ENCODE data around the gene COG5. TPM values are rescaled to one million over a fixed set of nuclear protein-coding genes. Genes with fewer than 3 reads are reported as not detected.
"Not testable (repeated sequence)": the region's sequence is repeated elsewhere in the genome, so short reads cannot be mapped to it uniquely, and the experiment has no call there.

Gene COG5
- total RNA-seq, 1 donor from 2014 or later, result 29.8 TPM

DNA sequence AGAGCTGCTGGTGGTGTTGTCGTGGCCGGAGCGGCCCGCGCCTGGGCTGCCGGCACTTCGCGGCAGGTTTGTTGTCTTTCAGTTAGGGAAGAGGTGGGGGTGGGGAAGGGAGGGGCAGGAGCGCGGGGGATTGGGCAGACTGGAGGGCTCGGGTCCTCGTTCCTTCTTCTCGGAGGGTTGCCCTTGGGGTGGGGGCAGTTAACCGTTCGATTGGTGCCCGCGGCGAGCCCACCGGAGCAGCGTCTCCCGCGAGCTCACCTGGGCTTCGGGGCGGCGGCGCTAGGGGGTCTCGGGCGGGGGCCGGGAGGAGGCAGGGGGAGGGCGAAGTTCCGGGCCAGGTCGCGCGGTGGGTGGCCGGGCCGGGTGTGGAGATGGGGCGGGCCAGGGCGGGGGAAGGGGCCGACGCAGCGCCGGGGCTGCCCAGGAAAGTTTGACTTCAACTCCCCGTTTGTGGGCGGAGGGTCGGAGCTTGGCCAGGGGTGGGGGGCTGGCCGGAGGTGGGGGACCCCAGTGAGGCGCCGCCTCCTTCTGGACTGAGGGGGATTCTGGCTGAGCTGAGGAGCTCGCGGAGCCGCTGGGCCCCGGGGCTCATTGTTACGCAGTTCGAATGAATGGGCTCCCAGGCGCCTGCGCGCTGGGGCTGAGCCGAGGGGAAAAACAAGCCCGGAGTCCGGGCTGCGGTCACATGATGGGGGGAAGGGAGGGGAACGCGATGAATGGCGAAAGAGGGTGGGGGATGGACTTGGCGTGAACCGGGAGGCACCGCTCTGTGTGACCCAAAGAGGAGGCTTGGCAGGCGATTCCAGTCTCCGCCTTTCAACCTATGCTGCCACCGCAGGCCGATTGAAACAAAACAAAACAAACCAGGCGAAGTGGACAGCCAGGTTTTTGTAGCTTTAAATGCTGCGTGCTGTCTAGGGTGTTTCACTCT, 394.3 kb downstream of the COG5 start:
- DNase-seq (ENCODE audit: low spot score in 2 of 2), result peak; percentile 72 to 77
- no peak for FAIRE-seq

DNA sequence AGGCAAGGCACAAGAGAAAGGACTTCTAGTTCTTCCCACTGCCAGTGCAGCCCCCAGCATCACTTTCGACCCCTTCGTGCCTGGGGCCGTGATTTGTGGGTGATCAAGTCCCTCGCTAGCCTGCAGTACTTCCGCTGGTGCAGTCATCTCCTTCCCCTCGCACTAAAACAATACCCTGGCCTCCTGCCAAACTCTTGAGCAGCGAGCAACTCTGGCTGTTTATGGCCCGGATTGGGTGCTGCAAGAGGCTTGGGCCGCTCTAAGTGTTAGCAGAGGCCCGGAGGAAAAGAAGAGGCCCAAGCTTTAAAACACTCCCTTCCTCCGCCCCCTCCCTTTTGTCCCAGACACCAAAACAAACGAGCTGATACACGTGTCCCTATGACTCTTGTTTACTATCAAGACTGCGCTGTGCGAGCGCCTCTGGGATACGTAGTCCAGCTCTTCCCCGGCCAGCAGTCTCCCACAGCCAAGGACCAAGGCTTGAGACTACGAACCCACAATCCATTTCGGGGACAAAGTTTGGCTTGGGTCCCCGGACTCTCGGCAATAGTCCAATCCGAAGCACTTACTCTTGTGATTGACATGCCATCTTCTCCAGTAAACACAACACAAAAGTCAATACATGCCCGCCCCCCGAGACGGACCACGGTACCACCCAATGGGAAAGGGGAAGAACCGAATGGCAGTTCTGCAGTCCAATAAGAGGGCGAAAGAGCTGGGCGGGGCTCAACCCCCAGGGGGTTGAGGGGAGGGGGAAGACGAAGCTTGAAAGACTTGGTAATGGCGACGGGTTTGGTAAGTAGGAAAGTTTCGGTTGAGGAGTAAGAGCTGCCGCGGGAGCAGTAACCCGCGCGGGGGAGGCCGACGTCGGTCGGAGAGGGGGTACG, 395.2 kb downstream of the COG5 start, which contains the start of gene HBP1:
Gene HBP1 (plus strand): TSS at position 771 of the 887 bp plus-strand sequence. CDS start 10,891 bp downstream, outside the sequence.
- DNase-seq (ENCODE audit: low spot score in 2 of 2), result peak; percentile 82 to 87
- FAIRE-seq, result peak; percentile 99

DNA sequence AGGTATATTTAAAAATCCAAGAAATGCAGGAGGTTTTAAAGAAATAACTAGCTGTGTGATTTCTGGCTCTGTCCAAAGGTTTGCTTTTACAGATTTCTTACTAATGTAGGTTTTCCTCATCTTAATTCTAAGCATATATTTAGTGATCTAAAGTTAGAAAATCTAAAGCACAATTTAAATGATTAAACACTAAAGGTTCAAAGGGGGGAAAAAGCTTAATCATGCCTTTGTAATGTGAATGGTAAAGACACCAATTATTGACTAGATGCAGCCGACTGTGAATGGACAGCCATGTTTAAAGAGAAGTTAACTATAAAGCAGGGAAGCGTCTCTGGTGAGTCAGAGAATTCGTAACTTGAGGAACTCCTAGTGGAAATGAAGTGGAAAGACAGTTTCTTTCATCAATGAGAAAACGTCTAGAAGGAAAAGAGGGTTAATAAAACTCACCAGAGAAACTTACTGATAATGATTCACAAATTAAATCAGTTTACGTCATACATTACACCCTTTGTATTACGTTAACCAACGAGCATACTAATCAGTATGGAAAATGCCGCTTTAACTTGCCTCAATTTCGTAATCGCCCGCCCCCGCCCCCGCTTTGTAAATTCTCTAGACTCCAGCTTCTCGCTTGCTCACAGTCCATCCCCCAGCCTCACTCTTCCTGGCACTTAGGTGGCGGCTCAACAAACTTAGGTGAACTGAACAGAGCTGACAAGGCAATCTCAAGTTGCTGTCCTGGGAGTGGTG, 396.1 kb downstream of the COG5 start:
- FAIRE-seq (no peak), DNase-seq (ENCODE audit: low spot score in 2 of 2) (peak; percentile 34)

DNA sequence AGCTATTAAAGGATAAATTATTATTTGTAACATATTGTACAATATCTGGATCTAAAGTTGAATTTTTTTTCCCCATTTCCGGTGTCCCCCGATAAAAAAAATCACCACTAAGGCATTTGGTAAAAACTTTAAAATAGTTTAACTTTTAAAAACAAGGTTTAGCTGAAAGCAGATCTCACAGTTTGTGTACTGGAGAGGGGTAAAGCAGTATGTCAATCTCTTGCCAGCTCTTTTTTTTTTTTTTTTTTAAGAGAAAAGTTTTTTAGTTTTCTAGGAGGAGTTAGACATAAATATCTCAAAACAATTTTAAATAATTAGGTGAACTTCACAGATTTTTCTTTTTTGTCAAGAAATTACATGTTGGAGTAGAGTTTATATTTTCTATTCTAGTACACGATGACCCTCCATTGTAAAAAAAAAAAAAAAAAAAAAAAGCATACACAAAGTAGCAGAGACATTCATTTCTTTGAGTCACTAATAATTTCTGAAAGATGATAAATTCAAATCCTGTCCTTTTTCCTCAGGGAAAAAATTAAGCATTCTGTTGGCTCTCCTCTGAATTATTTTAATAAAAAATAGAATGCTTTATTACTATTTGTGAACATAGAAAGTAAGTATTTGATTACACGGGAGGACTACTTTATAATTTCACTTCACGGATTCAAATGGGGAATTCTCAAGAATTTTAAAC, 396.8 kb downstream of the COG5 start:
- FAIRE-seq (no peak), DNase-seq (ENCODE audit: low spot score in 2 of 2) (no peak)

DNA sequence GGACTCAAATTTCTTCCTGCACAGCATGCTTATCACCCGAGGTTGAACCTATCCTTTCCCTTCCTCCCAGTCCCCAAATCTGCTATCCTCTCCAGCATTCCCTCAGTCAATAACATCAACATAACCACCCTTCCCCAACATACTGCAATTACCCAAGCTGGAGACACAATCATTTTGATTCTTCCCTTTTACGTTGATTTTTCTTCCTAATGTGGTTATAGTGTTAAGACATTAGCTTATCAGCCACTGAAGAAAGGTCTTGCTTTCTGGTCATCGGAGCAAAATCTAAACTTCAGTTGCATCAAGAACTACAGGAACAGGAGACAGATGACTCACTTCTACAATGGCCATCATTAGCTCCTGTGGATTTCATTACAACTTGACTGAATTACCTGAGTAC, 398.4 kb downstream of the COG5 start:
- FAIRE-seq, result no peak
- no peak for DNase-seq (ENCODE audit: low spot score in 2 of 2)

DNA sequence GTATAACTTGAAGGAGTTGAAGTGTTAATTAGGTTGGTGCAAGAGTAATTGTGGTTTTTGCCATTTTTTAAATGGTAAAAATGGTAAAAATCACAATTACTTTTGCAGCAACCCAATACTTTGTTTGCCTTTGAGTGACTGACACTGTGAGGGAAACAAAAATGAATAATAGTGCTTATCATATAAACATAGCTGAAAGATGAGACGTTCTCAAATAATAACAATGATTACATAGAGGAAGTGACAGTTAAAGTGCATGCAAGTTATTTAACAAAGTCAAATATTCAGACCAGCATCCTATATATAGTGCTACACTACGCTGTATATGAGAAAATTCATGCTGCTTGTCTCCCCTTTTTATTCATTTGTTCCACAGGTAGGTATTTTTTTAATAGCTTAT, 399.6 kb downstream of the COG5 start:
- FAIRE-seq (no peak), DNase-seq (ENCODE audit: low spot score in 2 of 2) (no peak)

DNA sequence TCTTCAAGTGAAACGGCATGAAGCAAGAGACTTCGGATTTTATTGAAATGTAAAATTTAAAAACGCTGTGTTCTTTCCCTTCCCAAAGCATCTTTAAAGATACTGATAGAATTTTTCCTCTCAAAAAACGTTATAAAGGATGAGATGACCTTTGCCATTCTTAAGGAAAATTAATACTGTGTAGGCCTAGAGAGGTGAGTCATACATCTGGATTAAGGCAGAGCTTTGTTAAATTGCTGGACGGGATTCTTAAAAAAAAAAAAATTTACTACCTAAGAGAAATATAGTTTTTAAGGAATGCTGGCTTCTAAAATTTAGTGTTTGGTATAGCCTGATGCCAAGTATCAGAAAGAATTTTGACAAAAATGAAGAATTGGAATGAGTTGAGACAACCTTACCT, 401.2 kb downstream of the COG5 start:
- DNase-seq (ENCODE audit: low spot score in 2 of 2) (no peak), FAIRE-seq (no peak)

DNA sequence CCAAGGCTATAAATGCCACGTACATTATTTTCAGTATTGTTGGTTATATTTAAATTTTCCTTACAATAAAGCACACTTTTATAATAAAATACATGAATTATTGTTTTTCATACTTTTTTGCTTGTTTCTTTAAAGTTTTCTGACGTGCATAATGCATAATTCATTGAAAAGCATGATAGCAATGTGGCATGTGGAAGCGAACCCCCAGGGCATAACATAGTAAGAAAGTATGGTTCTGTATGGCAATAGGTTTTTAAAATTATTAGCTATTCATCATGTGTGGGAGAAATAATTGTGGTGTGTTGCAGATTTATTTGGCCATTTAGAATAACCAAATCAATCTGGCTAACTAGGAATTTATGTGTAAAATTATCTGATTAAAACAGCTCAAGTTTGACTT, 402.3 kb downstream of the COG5 start:
- no peak for DNase-seq (ENCODE audit: low spot score in 2 of 2)
- FAIRE-seq, result no peak

DNA sequence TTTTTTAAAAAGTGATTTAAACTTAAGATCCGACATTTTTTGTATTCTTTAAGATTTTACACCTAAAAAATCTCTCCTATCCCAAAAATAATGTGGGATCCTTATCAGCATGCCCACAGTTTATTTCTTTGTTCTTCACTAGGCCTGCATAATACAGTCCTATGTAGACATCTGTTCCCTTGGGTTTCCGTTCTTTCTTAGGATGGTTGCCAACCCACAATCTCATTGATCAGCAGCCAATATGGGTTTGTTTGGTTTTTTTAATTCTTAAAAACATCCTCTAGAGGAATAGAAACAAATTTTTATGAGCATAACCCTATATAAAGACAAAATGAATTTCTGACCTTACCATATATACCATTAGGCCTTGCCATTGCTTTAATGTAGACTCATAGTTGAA, 403.3 kb downstream of the COG5 start:
- FAIRE-seq, result no peak

DNA sequence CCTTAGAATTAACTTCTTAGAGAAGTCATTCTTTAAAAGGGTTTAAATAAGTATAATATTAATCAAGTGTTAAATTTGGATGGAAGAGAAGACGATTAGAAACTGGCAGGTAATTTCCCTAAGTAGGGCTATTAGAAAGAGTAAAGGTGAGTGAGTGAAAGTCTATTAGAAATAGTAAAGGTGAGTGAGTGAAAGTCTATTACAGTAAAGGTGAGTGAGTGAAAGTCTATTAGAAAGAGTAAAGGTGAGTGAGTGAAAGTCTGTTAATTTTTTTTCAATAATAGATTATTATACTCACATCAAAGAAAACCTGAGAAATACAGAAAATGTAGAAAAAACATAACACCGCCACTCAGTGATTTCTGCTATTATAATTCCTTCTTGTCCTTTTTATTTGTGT, 405.7 kb downstream of the COG5 start:
- DNase-seq (ENCODE audit: low spot score in 2 of 2), result no peak

More for the DNA sequence above, 403.3 kb downstream of the COG5 start:
- DNase-seq (ENCODE audit: low spot score in 2 of 2), result no peak

DNA sequence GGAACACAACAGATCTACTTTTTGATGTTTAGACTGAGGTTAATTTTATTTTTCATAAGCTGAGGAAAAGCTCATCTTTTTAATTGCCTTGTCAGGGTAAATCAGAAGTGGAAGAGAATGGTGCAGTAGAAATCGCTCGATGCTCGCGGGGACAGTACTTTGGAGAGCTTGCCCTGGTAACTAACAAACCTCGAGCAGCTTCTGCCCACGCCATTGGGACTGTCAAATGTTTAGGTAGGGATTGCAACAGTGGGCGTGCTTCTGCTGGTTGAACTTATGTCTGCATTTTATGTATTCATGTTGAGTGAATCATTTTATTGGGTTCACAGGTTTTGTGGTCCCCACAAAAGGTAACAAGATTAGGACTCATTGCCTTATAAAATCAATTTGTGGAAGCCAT, 406.6 kb downstream of the COG5 start:
- DNase-seq (ENCODE audit: low spot score in 2 of 2), result no peak
- FAIRE-seq, result no peak

More for the DNA sequence above, 405.7 kb downstream of the COG5 start:
- FAIRE-seq, result no peak

DNA sequence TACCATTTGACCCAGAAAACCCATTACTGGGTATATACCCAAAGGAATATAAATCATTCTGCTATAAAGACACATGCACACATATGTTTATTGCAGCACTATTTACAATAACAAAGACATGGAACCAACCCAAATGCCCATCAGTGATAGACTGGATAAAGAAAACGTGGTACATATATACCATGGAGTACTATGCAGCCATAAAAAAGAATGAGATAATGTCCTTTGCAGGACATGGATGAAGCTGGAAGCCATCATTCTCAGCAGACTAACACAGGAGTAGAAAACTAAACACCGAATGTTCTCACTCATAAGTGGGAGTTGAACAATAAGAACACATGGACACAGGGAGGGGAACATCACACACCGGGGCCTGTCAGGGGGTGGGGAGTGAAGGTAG, 408.0 kb downstream of the COG5 start:
- not testable (repeated sequence) for FAIRE-seq; DNase-seq (ENCODE audit: low spot score in 2 of 2)

DNA sequence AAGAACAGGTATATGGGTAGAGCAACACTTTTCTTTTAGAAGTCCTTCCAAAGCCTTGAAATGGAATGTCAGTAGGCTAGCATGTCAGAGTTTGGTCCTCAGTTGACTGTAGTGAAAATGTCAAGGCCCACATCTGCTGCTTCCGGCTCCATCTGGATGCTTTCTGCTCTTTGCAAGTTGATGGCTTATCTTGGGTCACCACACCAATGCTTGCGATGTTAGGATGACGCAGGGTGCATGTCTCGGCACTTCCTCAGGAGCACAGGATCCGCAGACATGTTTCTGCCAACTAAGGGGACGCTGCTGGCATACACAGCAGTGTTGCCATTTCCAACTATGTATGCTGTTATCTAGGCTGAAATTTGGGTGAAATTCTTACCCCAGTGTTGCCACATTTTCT, 408.9 kb downstream of the COG5 start:
- no peak for FAIRE-seq

DNA sequence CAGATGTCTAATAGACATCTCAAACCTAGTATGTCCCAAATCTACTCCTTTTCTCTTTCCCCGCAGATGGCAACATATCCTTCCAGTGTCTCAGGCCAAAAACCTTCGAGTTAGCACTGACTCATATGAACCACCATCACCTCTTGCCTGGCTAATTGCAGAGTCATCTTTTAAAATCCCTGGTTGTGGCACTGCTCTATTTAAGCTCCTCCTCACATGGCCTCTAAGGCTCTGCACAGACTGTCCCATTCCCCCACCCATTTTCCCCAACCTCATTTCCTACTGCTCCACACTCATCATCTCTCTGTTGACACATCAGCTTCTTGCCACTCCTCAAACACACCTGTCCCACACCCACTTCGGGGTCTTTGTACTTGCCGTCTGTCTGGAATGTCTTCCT, 411.7 kb downstream of the COG5 start:
- FAIRE-seq, result no peak
- DNase-seq (ENCODE audit: low spot score in 2 of 2), result no peak

More for the DNA sequence above, 408.9 kb downstream of the COG5 start:
- DNase-seq (ENCODE audit: low spot score in 2 of 2), result no peak

Small RNA genes lying within 50 kb of the gene (small RNA-seq; reads per million reads assigned to genes)
- gene AC002381.1 (not detected), gene RF01233 (not detected)

Other genes starting within 250 kb of the COG5 start
- gene GPR22, start 93.9 kb downstream of the COG5 start, total RNA-seq, result 102 TPM
- 15.5 TPM for gene DUS4L, start 51 bp upstream of the COG5 start, total RNA-seq
- gene BCAP29, start 16.3 kb upstream of the COG5 start, total RNA-seq, result 40.8 TPM
- 4.1 TPM for gene SLC26A4, start 96.9 kb upstream of the COG5 start, total RNA-seq
- 20.4 TPM for gene CBLL1, start 180.2 kb upstream of the COG5 start, total RNA-seq
- gene SLC26A3, start 239.3 kb upstream of the COG5 start, total RNA-seq, result not detected